IPS-NIHi7 (cell line): Measurements from ENCODE around the gene AFG3L2.

Source experiments
- DNase-seq: peaks from one replicate; pipeline ENCODE4 v3.0.0; 2012; ENCODE audit warnings: mixed read lengths; ENCODE audit errors: extremely low spot score

The AFG3L2 gene

DNA sequence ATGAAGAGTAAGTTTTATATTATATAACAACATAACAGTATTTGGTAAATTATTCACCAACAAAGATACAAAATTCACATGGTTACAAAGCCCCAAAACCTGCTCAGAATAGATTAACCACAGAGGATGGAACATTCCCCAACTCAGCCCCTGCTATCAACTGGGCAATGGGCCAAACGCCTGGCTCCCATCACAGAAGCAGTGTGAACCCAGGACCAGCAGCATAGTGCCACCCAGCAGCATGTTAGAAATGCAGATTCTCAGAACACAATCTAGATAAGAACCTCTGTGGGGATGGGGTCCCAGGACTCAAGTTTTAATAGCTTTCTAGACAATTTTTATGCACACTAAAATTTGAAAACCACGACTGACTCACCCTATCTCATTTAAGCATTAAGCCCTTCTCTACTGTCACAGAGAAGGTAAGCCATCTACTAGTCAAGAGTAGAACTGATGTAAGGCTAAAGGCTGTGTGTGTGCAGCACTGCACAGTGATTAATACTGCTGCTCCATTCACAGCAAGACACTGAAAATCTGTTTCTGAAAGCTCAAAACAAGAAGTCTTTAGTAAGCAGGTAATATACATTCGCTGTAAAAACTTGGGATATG is 15.2 kb downstream of the AFG3L2 start:
- no peak for DNase-seq

DNA sequence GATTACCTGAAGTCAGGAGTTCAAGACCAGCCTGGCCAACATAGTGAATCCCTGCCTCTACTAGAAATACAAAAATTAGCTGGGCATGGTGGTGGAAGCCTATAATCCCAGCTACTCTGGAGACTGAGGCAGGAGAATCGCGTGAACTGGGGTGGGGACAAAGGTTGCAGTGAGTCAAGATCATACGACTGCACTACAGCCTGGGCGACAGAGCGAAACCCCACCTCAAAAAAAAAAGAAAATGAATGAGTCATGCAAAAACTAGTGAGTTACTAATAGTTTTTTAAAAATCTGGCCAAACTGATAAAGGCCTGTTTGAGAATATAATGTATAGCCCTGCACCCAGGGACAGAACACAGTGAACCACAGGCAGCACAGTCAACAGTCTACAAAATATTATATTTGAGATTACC is 17.5 kb downstream of the AFG3L2 start:
- DNase-seq = no peak

DNA sequence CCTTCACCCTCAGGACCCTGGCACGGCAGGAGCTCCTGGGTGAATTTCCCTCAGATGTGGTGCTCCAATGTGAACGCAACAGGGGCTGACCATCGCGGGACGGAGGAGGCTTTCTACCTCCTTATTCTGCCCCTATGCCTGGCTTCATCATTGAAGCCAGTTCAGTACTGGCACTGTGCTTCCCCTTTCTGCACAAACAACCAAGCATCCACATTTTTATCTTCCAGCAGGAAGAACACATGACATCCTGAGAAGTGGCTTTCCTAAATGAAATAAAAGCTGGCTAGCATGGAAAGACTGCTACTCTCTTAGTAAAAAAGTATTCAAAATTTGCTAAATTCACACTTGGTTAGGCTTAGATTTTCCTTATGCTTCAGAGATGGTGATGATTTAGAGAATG is 24.8 kb downstream of the AFG3L2 start:
- DNase-seq = no peak

DNA sequence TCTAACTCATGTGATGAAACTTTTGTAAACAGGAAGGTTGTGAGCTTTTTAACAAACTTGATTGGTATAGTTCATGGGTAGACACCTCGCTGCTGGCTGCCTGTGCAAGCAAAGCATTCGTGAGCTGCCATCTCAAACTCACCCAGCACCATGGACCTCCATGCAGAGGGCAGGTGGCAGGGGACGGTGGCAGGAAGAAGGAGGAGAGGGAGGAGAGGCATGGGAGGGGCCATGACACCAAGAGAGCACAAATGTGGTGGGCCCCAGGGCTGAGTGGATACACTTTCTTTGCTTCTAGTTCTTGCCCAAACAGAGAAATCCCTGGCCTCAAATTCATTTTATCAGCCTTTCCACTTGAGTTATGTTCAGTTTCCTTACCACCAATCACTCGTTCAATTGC is 29.1 kb downstream of the AFG3L2 start:
- no peak for DNase-seq

DNA sequence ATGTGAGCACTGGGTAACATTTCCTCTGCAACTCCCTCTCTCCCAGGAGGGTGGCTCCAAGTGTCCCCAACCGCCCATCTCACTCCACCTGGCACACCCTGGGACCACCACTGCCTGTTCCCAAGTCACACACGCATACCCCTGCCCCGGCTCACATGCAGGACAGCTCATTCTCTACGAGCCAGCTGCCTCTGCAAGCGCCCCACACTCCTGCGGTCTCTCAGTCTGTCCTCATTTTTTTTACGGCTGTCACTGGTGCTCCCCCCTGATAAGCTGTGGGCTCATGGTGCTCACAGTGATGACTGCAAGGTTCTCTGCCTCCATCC is 30.8 kb downstream of the AFG3L2 start:
- DNase-seq = no peak

DNA sequence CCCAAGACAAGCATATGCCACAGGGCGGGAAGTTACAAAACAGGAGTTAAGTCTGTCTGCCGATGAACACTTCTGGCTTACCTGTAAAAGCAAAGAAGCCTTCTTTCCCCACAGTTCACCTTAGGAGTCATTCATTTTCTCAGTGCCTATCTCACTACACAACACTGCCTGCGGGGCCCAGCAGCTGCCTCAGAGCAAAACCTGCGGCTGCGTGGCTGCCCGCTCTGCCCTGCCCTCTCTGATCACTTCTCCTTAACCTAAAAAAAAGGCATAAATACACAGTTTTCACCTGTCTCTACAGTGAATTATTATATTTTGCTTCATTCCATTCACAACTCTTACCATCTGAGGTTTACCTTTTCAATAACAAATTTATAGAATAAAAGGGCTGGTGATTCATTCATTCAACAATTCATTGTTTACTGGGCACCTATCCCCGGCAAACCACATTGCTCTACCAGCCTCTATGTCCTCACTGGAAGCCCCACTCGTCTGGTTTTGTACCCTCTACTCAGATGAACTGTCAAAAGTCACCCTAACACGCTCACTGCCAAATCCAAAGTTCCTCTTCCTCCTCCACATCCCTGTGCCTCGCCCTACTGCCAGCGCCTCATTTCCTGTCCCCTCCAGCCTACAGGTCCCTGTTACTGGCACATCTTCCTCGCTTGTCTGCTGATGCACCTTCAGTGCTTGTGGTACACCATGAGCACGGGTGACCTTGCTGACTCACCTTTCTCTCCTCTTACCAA is 31.4 kb downstream of the AFG3L2 start:
- DNase-seq = no peak

DNA sequence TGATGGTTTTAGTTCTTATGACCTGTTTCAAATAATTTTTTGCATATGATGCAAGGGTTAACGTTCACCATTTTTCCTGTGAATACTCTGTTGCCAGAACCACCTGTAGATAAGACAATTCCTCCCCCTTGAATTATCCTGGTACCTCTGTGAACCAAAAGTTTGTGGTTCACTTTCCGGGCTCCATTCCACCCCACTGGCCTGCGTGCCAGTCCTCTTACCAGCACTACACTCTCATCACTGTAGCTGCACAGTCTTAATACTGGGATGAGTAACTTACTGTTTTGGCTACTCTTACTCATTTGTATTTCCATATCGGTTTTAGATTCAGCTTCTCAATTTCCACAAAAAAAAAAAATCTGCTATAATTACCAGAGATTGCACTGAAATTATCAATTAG is 34.4 kb downstream of the AFG3L2 start:
- DNase-seq = no peak

DNA sequence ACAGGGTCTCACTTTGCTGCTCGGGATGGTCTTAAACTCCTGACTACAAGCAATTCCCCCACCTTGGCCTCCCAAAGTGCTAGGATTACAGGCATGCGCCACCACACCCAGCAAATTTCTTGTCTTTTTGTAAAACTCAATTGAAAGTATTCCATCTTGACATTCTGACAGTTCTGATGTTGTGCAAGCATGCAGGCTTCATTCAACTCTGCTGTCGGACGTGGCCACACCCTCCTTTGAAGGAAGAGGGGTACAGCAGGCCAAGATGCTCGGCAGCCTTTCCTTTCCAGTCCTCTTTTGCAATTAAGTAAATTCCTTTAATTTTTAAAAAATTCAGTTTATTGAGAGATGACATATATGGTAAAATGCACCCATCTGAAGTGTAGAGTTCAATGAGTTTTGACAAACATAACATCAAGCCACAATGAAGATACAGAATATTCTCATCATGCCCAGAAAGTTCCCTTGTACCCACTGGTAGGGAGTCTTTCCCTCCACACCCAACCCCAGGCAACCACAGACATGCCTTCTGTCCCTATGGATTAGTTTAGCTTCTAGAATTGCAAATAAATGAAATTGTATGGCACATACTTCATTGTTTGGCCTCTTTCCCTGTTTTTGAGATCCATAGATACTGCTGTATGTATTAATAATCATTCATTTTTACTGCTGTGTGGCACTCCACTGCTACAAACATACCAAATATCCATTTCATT is 35.9 kb downstream of the AFG3L2 start:
- DNase-seq = no peak

DNA sequence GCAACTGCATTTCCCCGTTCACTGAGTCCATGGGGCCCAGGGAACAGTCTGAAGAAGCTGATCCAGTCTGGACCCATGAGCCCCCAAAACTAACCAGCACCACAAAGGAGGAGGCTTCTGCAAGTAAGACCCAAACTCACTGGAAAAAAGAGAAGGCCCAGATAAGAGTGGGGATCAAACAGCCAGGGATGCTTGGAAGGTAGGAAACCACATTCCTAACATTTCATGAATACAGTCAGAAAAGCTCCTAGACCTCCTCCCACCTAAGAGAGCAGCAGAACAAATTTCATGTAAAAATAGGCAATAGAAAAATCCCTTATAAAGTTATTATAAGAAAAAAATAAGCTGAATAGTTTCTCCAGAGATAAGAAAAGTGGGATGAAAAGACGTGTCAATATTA is 38.6 kb downstream of the AFG3L2 start:
- no peak for DNase-seq

DNA sequence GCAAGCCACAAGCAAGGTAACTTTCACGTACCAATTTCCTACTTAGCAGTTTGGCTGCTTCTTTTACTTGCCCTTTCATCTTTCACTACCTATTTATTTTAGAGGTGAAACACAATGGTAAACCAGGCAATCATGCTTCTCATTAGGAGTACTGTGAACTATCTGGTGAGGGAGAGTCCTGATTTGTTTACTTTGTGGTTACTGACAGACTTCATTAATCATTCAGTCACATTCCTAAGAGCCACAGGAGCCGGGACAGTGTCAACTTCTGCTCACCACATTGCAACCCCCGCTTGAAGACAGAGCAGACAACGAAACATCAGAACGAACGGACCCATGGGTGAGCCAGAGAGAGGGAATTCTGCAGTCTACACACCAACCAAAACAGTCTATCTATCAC is 40.1 kb downstream of the AFG3L2 start:
- DNase-seq = no peak

DNA sequence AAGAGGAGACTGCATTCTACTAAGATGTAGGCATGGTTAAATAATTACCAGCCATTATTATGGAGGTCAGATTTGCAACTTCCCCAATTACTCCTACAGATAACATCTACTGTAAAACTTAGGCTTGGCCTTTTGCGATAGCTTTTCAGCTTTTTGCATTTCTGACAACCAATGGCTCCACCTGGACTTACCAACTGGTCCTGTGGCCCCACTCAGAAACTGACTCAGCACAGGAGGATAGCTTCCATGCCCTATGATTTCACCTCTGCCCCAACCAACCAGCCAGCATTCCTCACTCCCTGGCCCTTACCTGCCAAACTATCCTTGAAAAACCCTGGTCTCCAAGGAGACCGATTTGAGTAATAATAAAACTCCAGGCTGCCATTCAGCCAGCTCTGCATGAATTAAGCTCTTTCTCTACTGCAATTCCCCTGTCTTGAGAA is 40.8 kb downstream of the AFG3L2 start:
- DNase-seq = peak; percentile 44

DNA sequence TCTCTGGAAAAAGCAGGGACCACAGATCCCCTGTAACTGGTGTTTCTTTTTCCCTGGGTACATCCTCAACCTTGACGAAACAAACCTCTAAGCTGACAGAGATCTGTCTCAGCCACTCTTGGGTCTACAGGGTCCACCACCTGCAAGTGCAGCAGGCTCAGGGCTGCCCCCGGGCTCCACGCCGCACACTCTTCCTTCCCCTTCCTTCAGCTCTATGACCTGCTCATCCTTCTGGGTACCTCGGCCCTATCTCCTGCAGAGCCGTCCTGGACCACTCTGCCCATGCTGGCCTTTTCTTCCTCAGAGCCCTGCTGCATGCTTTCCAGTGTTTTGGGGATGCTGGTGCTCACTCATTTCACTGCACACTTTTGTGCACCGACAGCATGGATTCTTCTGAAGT is 41.5 kb downstream of the AFG3L2 start:
- no peak for DNase-seq

DNA sequence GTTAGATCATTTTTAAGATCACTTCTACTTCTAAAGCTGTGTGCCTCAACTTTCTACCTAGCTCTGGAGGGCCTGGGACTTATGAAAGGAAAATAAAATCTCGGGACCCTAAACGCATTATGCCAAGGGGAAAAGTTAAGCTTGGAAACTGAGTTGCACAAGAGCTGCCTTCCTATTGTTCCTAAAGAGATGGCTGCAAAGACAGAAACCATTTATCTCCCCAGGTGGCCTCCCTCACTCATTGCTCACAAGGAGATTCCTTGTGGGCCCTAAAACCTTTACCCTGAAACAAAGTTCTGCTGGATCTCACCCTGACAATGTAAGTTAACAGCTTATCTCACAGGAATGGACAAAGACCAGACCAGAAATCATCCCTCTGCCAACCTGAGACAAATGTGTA is 42.2 kb downstream of the AFG3L2 start:
- DNase-seq = no peak

DNA sequence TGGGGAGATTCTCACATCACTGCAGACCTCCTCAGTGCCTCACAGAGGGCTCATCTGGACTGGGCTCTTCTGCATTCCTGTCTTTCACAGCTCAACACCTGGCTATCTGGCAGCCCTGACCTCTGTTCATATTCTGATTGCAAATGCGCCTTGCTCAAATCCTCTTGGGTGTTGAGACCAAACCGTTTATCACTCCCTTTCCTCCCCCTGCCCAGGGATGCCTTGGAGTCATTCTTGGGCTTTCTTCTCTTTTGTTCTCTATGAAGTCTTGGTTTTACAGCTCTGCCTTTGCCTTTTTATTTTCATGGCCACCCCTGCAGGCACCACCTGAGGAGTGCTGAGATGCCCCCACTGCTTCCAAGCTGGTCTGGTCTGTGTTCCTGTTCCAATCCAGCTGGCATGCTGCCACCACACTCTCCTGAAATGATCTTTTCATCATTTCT is 42.6 kb downstream of the AFG3L2 start:
- no peak for DNase-seq

DNA sequence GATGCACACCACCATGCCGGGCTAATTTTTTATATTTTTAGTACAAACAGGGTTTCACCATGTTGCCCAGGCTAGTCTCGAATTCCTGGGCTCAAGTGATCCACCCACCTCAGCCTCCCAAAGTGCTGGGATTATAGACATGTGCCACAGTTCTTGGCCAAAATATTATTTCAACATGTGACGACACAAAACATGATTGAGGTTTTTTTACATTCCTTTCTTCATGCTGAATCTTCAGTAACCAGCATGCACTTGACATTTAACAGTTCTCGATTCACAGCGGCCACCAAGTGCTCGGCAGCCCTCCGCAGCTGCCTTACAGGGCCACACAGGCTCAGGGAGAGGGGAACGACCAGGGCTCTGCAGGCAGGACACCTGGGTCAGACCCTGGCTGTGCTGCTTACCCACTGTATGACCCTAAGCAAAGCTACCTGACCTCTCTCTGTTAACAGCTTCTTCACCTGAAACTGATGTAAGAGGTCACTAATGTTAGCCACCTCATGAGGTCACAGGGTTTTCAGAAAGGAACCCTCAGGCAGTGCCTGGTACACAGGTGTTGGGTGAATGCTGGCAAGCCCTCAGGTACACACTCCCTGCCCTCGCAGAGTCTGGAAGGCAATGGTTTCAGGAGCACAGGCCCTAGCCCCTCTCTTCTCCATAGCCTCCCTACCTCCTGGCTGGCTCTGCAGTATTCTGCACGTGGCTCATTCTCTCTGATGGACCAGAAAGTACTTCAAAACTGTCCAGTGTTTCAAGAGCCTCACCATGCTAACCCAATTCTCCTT is 43.3 kb downstream of the AFG3L2 start:
- no peak for DNase-seq

DNA sequence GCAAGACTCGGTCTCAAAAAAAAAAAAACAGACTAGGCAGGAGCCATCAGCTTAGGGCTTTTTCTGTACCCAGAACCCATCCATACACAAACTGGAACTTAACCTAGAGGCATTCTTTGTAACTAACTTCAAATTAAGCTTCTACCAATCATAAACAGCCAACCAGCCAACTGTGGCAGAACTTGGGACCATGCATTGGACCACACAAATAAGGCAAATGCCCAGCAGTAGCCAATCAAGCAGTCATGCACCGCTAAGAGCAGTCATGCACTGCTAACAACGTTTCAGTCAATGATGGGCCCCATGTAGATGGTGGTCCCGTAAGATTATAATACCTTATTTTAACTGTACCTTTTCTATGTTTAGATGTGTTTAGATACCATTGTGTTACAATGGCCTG is 46.3 kb downstream of the AFG3L2 start:
- no peak for DNase-seq

DNA sequence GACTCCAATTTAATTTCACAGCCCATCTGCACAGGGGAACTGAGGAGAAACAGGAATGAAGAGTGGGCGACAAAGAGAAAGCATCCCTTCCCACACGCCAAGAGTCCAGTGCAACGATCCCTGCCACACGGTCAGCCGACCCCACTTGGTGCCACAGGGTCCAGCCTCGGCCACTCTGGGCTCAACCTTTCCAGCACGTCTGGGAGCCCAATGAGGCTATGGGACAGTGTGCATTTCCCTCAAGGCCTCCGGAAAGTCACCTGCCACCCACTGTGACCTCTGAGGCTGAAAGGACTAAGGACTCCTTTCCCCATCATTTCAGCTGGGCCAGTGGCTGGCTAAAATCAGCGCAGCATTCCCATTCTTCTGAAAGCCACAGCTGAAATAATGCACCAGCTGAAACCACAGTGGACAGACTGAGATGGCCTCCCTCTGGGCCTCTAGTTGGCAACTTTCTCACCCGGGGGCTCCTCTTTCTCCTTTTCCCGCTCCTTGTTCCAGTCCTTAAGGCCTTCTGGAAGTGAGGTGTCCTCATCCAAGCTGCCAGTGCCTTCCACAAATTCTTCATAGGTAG is 47.8 kb downstream of the AFG3L2 start:
- DNase-seq = no peak

DNA sequence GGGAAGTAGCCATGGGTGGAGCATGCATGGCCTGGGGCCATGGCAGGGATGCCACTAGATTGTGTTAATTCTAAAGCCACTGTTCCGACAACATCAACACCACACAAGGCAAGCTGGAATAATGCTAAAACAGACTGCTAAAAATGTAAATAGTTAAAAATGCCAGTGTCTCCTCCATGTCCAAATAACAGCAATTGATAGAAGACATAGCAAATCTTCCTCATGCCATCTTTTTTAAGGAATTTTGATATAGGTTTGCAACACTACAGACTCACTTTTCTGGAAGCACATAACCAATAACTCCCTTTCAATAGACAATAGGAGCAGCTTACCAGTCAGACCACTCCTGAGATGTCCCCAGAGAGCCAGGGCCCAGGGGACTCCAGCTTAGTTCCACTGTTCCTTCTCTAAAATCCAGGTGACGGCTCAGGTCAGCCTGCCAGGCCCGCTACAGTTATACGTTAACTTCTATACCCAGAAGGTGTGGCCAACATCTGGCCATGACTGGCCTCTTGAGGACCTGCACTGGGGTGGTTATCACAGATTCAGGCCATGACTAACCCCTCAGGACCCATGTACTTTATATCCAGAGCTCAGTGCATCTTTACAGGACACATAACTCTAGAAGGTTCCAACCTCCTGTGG is 48.7 kb downstream of the AFG3L2 start:
- no peak for DNase-seq

DNA sequence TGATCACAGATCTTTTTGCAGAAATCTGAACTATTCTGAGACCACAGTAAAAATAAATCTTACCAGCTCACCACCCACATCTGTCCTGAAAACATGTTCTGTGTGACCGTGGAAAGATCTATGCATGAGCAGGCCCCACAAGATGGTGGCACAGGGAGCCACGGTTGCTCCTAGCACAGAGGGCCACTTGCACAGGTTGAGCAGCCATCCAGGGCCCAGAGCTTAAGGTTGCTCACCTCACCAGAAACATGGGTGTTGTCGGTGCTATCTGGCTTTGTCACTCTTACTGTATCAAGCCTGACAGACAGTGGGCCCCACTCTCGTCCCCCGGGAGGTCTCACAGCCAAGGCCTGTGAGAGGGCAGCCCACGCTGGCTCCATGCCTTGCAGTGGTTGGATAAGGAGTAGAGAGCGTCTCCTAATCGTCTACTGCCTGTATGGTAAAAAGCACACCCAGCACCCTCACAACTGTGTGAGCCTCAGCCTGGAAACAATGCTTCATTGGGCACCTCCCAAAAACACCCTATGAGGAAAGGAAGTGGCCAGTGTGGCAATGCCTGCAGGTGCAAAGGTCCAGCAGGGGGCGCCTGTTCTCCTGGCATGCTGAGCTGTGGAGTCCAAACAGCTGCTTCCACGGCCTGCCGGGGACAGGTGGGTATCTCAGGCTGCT is 49.4 kb downstream of the AFG3L2 start:
- DNase-seq = peak; percentile 92

DNA sequence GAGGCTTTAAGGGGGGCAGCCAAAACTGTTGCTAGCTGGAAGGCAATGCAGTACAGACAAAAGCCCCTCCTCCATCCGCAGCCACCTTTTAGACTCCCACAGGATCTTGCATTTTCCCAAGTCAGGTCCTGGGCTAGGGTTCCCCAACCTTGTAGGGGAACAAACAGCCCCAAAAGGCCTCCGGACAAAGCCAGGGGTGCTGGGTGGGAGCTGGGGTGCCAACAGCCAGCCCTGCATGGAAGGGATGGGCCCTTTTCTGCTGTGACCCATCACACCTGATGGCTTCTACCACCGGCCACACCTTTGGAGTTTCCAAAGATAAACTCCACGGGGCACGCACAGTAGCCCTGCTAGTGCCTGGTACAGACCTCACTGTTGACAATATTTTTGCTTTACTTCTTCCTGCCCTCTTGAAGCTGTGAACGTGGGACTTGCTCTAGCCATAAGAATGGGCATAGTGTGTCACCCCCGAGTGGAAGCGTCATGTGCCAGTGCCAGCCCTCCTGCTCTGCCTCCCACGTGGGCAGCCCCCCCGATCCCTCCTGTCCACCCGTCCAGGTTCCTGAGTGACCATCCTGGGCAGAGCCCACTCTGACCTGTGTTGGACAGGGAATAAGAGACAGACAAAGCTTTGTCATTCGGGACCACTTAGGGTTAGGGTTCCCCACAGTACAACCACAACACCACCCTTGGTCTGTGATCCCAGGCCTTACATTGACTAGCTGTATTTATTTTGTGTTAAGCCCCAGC is 50.1 kb downstream of the AFG3L2 start:
- no peak for DNase-seq
